Trophoblast cell (in vitro differentiated cells and primary cell): Measurements from ENCODE around the gene MAPKAPK2.
A peak's percentile ranks its signal among the peaks of the same experiment; 100 is the strongest.

Experiments
- DNase-seq, 2 donors: peaks; one replicate each; pipeline ENCODE4 v3.0.0-alpha.2; 2016
- H2AFZ ChIP-seq: 2 replicates; pipeline ENCODE4 v1.6.1; 2013; ENCODE audit warnings: low read length, moderate library complexity, mild to moderate bottlenecking; ENCODE audit not compliant: insufficient read depth, poor library complexity
- H2AK5ac ChIP-seq: 2 replicates; pipeline ENCODE4 v1.6.1; 2013; ENCODE audit warnings: mild to moderate bottlenecking, low read length
- H2BK120ac ChIP-seq: 2 replicates; pipeline ENCODE4 v1.6.1; 2013; ENCODE audit warnings: low read length, mild to moderate bottlenecking, moderate library complexity; ENCODE audit not compliant: insufficient read depth, poor library complexity
- H2BK12ac ChIP-seq: 2 replicates; pipeline ENCODE4 v1.6.1; 2013; ENCODE audit warnings: mild to moderate bottlenecking, low read length, moderate library complexity
- H2BK5ac ChIP-seq: 2 replicates; pipeline ENCODE4 v1.6.1; 2013; ENCODE audit warnings: low read length, low read depth, moderate library complexity, mild to moderate bottlenecking; ENCODE audit not compliant: poor library complexity
- H3K14ac ChIP-seq: 2 replicates; pipeline ENCODE4 v1.6.1; 2013; ENCODE audit warnings: mild to moderate bottlenecking, low read length
- H3K18ac ChIP-seq: 2 replicates; pipeline ENCODE4 v1.6.1; 2013; ENCODE audit warnings: mild to moderate bottlenecking, low read length
- H3K23ac ChIP-seq: 2 replicates; pipeline ENCODE4 v1.6.1; 2013; ENCODE audit warnings: low read length
- H3K27ac ChIP-seq: 2 replicates; pipeline ENCODE4 v1.5.1; 2013; ENCODE audit warnings: low read depth, mild to moderate bottlenecking, inconsistent platforms, low read length, moderate library complexity
- H3K27me3 ChIP-seq: 2 replicates; pipeline ENCODE4 v1.6.1; 2013; ENCODE audit warnings: inconsistent platforms, mild to moderate bottlenecking, low read length, moderate library complexity; ENCODE audit not compliant: insufficient read depth
- H3K36me3 ChIP-seq, 2 experiments: 1 replicate in 1 of 2; 2 replicates in 1 of 2; pipeline ENCODE4 v1.6.1; 2013; ENCODE audit warnings: low read length in 2 of 2, mild to moderate bottlenecking in 2 of 2, moderate library complexity in 1 of 2; ENCODE audit not compliant: insufficient read depth in 2 of 2, control insufficient read depth in 1 of 2
- H3K4ac ChIP-seq: 2 replicates; pipeline ENCODE4 v1.6.1; 2013; ENCODE audit warnings: low read depth, mild to moderate bottlenecking, low read length, moderate library complexity
- H3K4me1 ChIP-seq, 2 experiments: 1 replicate in 1 of 2; 2 replicates in 1 of 2; pipeline ENCODE4 v1.6.1; 2013; ENCODE audit warnings: low read length in 2 of 2, mild to moderate bottlenecking in 2 of 2, moderate library complexity in 1 of 2; ENCODE audit not compliant: insufficient read depth in 2 of 2, control insufficient read depth in 1 of 2
- H3K4me2 ChIP-seq: 2 replicates; pipeline ENCODE4 v1.6.1; 2013; ENCODE audit warnings: inconsistent platforms, mild to moderate bottlenecking, low read length, moderate library complexity
- H3K4me3 ChIP-seq: 2 replicates; pipeline ENCODE4 v1.5.1; 2013; ENCODE audit warnings: mild to moderate bottlenecking, low read depth, low read length, inconsistent platforms
- H3K79me1 ChIP-seq: one replicate; pipeline ENCODE4 v1.6.1; 2013; ENCODE audit warnings: low read length
- H3K79me2 ChIP-seq: 2 replicates; pipeline ENCODE4 v1.6.1; 2013; ENCODE audit warnings: low read length, mild to moderate bottlenecking; ENCODE audit not compliant: control insufficient read depth, insufficient read depth, poor library complexity
- H3K9ac ChIP-seq: 2 replicates; pipeline ENCODE4 v1.6.1; 2013; ENCODE audit warnings: mild to moderate bottlenecking, low read length
- H3K9me3 ChIP-seq: 2 replicates; pipeline ENCODE4 v1.6.1; 2013; ENCODE audit warnings: low read depth, mild to moderate bottlenecking, control low read depth, inconsistent platforms, low read length; ENCODE audit not compliant: insufficient read depth
- H4K12ac ChIP-seq: 2 replicates; pipeline ENCODE4 v1.6.1; 2013; ENCODE audit warnings: low read depth, mild to moderate bottlenecking, low read length, moderate library complexity
- H4K8ac ChIP-seq: 2 replicates; pipeline ENCODE4 v1.6.1; 2013; ENCODE audit warnings: low read depth, mild to moderate bottlenecking, low read length, moderate library complexity
- H4K91ac ChIP-seq: one replicate; pipeline ENCODE4 v1.6.1; 2013; ENCODE audit warnings: low read depth, mild to moderate bottlenecking, low read length, moderate library complexity
- WGBS: extraction: QIAGEN DNeasy Blood & Tissue Kit; methylation state at CpG from one replicate; pipeline ENCODE4 v1.1.7; 2013; ENCODE audit warnings: missing lambda C conversion rate; ENCODE audit not compliant: insufficient read length, insufficient coverage; ENCODE audit errors: extremely low coverage; 5-methylcytosine and 5-hydroxymethylcytosine counted together

MAPKAPK2 gene

DNA sequence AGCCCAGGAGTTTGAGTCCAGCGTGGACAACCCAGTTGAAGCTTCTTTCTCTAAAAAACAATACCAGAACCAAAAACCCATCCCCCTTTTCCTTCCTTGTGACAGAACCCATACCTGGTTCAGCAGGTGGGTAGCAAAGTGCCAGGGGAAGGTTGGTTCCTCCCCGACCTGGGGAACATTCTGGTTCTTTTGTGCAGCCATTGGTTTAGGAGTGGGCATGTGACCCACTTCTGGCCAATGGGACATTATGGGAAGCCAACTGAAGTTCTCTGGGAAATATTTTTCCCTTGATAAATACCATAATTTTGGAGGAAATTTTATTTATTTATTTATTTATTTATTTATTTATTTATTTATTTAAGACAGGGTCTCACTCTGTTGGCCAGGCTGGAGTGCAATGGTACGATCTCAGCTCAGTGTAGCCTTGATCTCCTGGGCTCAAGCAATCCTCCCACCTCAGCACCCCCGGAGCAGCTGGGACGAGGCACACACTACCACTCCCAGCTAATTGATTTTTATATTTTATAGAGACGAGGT lies 15.8 kb upstream of the MAPKAPK2 start:
- Histone ChIP-seq H3K18ac (no peak overlapping the region), H3K4me2 (no peak overlapping the region), H3K14ac (no peak overlapping the region)

DNA sequence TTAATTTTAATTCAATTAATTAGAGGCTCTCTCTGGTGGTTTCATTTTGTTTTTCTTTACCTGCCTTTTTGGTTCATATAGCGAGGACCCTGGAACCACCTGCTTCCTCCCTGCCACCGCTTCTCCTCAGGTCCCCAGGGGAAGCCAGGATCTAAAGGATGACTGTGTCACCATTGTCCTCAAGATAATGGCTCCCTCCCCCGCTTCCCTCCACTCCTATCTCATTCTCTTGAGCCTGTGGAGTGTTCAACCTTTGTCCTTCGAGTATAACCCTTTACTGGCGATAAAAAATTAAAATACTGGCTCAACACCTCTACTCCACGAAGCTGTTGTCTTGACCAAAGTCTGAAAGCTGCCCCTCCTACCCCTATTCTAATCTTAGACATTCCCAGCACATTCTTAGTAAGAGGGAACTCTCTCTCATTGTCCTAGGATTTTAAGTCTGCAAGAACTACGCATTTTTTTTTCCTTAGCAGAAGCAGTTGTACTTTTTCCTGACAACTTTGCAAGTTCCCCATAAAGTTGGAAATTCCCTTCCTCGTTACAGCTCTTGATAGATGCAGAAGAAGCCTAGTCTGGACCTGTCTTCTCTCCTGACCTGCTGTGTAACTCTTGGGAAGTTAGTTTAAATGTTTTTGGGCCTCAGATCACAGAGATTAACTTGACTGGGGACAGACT lies 12.6 kb upstream of the MAPKAPK2 start:
- Histone ChIP-seq H2BK120ac (no peak overlapping the region), H2AFZ (no peak overlapping the region), H2BK5ac (no peak overlapping the region), H3K14ac (no peak overlapping the region), H3K9me3 (no peaks in the 10 kb centered on the region), H3K36me3 (no peaks in the 10 kb centered on the region), H3K27me3 (no peaks in the 10 kb centered on the region), H3K4ac (no peak overlapping the region), H3K4me3 (no peak overlapping the region), H2AK5ac (no peak overlapping the region), H3K79me2 (no peaks in the 10 kb centered on the region), H3K23ac (no peak overlapping the region), H4K8ac (no peak overlapping the region), H4K91ac (no peak overlapping the region), H3K4me2 (no peak overlapping the region), H4K12ac (no peak overlapping the region), H3K18ac (no peak overlapping the region), H3K79me1 (no peaks in the 10 kb centered on the region), H3K4me1 (no peaks in the 10 kb centered on the region), H2BK12ac (no peak overlapping the region), H3K27ac (no peak overlapping the region), H3K9ac (no peak overlapping the region)
- DNase-seq = no peak
- WGBS = no CpG with 5 or more reads among the region's 8 CpGs

More for the DNA sequence above, 15.8 kb upstream of the MAPKAPK2 start:
- no peaks in the 10 kb centered on the region for H3K27me3 ChIP-seq
- no peaks in the 10 kb centered on the region for H3K9me3 ChIP-seq
- H3K79me2 ChIP-seq = no peaks in the 10 kb centered on the region
- H2AK5ac ChIP-seq = no peak overlapping the region
- no peak overlapping the region for H2BK5ac ChIP-seq
- no peak for DNase-seq
- H2AFZ ChIP-seq = no peak overlapping the region
- H3K4me3 ChIP-seq = no peak overlapping the region
- no peak overlapping the region for H3K27ac ChIP-seq
- H4K8ac ChIP-seq = no peak overlapping the region
- no peak overlapping the region for H3K23ac ChIP-seq
- H4K12ac ChIP-seq = no peak overlapping the region
- no peaks in the 10 kb centered on the region for H3K79me1 ChIP-seq
- no peak overlapping the region for H2BK12ac ChIP-seq
- H4K91ac ChIP-seq = no peak overlapping the region
- H2BK120ac ChIP-seq = no peak overlapping the region
- H3K4me1 ChIP-seq = no peaks in the 10 kb centered on the region
- H3K9ac ChIP-seq = no peak overlapping the region
- WGBS = no CpG with 5 or more reads among the region's 6 CpGs
- no peaks in the 10 kb centered on the region for H3K36me3 ChIP-seq
- no peak overlapping the region for H3K4ac ChIP-seq

DNA sequence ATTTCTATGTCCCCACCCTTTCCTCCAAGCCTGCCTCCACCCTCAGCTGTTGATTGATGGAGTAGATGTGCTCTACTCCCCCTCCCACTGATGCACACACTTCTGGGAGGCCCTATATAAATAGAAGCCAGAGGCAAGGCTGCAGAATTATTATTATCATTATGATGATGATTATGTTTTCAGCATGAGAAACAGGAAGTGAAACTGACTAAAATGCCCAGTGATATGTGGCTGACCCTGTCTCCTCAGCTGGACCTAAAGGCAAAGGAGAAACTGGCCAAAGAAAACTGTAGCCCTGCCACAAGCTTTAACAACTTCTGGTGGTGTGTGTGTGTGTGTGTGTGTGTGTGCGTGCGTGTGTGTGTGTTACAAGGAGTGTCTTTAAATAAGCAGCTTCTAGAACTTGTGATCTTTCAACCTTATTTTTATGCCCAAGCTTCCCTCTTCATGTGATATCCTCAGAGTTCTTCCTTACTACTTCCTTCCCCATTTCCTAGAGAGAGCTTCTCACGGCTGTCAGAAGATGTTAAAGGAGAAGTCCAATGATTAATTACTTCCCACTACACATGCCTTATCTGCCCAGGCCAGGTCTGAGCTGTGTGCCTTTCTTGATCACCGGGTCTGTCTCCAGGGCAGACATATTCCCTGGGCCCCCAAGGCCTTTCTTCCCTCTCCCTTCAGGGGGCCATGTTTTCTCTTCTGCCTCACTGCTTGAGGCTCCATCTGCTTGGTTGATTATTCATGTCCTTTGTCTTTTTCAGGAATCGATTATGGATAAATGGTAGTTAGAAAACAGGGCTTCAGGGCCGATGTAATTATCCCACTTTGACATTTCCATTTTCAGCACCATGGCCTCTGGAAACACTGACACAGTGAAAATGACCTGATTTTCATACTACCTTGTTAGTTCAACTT lies 11.6 kb upstream of the MAPKAPK2 start:
- H4K8ac ChIP-seq = no peak overlapping the region
- no peak overlapping the region for H2BK12ac ChIP-seq
- no peak overlapping the region for H3K4ac ChIP-seq
- no peak overlapping the region for H3K18ac ChIP-seq
- H3K4me2 ChIP-seq = no peak overlapping the region
- no peaks in the 10 kb centered on the region for H3K79me2 ChIP-seq
- no peak overlapping the region for H2BK5ac ChIP-seq
- H2BK120ac ChIP-seq = no peak overlapping the region
- H3K27me3 ChIP-seq = no peaks in the 10 kb centered on the region
- H3K79me1 ChIP-seq = no peaks in the 10 kb centered on the region
- H3K36me3 ChIP-seq = no peaks in the 10 kb centered on the region
- no peak overlapping the region for H3K27ac ChIP-seq
- no peak overlapping the region for H3K23ac ChIP-seq
- no peak overlapping the region for H4K12ac ChIP-seq
- no peaks in the 10 kb centered on the region for H3K9me3 ChIP-seq
- DNase-seq = peak in 1 of 2 donors; percentile 26
- no peak overlapping the region for H2AFZ ChIP-seq
- no peak overlapping the region for H3K9ac ChIP-seq
- no peaks in the 10 kb centered on the region for H3K4me1 ChIP-seq
- no peak overlapping the region for H3K14ac ChIP-seq
- H4K91ac ChIP-seq = no peak overlapping the region
- H3K4me3 ChIP-seq = no peak overlapping the region
- no CpG with 5 or more reads among the region's 6 CpGs for WGBS
- no peak overlapping the region for H2AK5ac ChIP-seq

DNA sequence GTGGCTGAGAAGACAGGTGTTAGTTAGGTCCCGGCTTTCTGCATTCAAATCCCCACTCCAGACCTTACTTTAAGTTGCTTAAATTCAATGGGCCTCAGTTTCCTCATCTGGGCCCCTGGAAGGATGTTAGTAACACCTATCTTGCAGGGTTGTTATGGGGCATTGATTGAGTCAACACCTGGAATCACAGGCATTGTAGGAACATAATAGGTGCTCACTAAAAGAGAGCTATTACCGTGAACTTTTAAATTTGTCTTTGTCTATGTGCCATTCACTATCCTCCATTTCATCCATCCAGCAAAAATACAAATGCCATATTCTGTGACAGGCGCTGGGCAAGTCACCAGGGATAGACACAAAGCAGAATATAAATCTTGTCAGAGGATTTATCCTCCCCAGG lies 10.5 kb upstream of the MAPKAPK2 start:
- DNase-seq = no peak
- no peak overlapping the region for H4K91ac ChIP-seq
- no CpG with 5 or more reads among the region's 3 CpGs for WGBS

More for the DNA sequence above, 10.5 kb upstream of the MAPKAPK2 start:
- H3K23ac ChIP-seq = no peak overlapping the region
- H3K14ac ChIP-seq = no peak overlapping the region
- H4K8ac ChIP-seq = no peak overlapping the region
- no peak overlapping the region for H2AK5ac ChIP-seq
- H3K9me3 ChIP-seq = no peaks in the 10 kb centered on the region
- no peak overlapping the region for H2AFZ ChIP-seq
- no peak overlapping the region for H2BK120ac ChIP-seq
- H3K4me1 ChIP-seq = no peaks in the 10 kb centered on the region
- H3K36me3 ChIP-seq = no peaks in the 10 kb centered on the region
- no peak overlapping the region for H3K4me2 ChIP-seq
- no peak overlapping the region for H2BK12ac ChIP-seq
- H3K4ac ChIP-seq = no peak overlapping the region
- no peak overlapping the region for H3K9ac ChIP-seq
- no peak overlapping the region for H2BK5ac ChIP-seq
- H3K27ac ChIP-seq = no peak overlapping the region
- no peaks in the 10 kb centered on the region for H3K79me2 ChIP-seq
- H4K12ac ChIP-seq = no peak overlapping the region
- H3K27me3 ChIP-seq = no peaks in the 10 kb centered on the region
- no peak overlapping the region for H3K4me3 ChIP-seq
- no peaks in the 10 kb centered on the region for H3K79me1 ChIP-seq
- no peak overlapping the region for H3K18ac ChIP-seq
